BJ (cell line): Measurements from ENCODE around the gene CLEC16A. TPM values are rescaled to one million over a fixed set of nuclear protein-coding genes. Genes with fewer than 3 reads are reported as not detected.

Experiments
- CTCF ChIA-PET: fragments of 350-600 bp; formaldehyde crosslinking; extraction: SDS; loops from one replicate; lab custom pipeline; 2021; ENCODE audit warnings: antibody characterized with exemption, inconsistent platforms; lab: Yijun Ruan, JAX
- POLR2A ChIA-PET: fragments of 300-600 bp; sonication (Branson Sonifier 250); formaldehyde crosslinking; extraction: SDS; loops from one replicate; lab custom pipeline; 2021; ENCODE audit warnings: antibody characterized with exemption; lab: Charles Lee
- DNase-seq: peaks from one replicate; pipeline ENCODE4 v3.0.0-alpha.2; 2011; ENCODE audit warnings: low read depth
- H3K27me3 ChIP-seq: 2 replicates; pipeline ENCODE4 v1.6.0; 2011; ENCODE audit warnings: low read length; ENCODE audit not compliant: control insufficient read depth, insufficient read depth
- H3K36me3 ChIP-seq: 2 replicates; pipeline ENCODE4 v1.5.1; 2011; ENCODE audit warnings: low read length; ENCODE audit not compliant: control insufficient read depth, insufficient read depth
- H3K4me3 ChIP-seq: 2 replicates; pipeline ENCODE4 v1.5.1; 2011; ENCODE audit warnings: low read depth, mild to moderate bottlenecking, control low read depth, low read length
- polyA plus RNA-seq: library from polyadenylated mRNA; depleted of rRNA; stranded (reverse); fragments of >200 nt; gene quantifications from 2 replicates; pipeline ENCODE4 v1.2.3, GENCODE V29; 2011
- TF ChIP-seq, protein P1 (sequence below): IDR thresholded peaks from 2 replicates; pipeline ENCODE4 v1.5.1; 2011; ENCODE audit warnings: low read depth, mild to moderate bottlenecking, control low read depth, inconsistent platforms, low read length, moderate library complexity; ENCODE audit not compliant: insufficient read depth

Gene CLEC16A
- polyA plus RNA-seq, 1 experiment: 8.7 TPM

DNA sequence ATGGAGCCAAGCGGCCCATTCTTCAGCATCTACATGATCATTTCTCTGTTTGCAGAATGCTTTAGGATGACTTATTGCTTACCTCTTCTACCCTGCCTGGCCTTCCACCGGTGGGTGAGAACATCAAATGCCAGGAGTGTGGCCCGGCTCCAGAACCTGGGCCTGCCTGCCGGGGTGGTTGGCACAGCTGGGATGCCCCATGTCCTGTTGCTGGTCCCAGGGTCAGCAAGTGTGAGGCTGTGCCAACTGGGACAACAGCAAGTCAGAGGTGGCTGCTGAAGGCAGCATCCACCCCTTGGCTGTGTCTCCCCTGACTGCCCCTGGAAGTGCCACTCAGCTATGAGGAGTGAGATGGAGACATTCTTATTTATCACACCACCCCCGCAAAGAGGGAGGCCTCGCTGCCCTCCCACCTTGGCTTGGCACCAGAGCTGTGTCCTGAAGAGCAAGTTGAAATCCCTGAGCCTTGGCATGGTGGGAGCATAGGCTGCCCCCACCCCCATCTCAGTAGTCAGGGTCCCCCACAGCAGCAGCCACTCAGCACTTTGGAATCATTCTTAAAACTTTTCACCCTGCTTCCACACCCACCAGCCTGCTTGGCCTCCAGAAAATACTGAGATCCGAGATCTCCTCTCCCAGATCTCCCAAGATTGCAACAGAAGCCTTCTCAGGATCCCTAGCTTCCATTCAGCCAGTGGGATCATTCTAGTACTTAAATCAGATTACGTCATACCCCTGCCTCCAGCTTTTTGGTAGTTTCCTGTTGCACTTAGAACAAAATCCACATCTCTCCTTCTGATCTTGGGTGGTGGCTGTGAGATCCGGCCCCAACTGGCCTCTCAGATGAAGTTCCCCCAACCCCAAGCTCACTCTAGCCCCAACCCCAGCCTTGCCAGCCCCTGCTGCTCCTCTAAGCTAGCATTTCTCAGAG lies 184.1 kb downstream of the CLEC16A start:
- H3K36me3 ChIP-seq: peaks cover 7% of the 10 kb centered on the region; the same call in 1 of the 2 replicates
- no peaks in the 10 kb centered on the region for H3K27me3 ChIP-seq
- TF ChIP-seq, protein P1, sequence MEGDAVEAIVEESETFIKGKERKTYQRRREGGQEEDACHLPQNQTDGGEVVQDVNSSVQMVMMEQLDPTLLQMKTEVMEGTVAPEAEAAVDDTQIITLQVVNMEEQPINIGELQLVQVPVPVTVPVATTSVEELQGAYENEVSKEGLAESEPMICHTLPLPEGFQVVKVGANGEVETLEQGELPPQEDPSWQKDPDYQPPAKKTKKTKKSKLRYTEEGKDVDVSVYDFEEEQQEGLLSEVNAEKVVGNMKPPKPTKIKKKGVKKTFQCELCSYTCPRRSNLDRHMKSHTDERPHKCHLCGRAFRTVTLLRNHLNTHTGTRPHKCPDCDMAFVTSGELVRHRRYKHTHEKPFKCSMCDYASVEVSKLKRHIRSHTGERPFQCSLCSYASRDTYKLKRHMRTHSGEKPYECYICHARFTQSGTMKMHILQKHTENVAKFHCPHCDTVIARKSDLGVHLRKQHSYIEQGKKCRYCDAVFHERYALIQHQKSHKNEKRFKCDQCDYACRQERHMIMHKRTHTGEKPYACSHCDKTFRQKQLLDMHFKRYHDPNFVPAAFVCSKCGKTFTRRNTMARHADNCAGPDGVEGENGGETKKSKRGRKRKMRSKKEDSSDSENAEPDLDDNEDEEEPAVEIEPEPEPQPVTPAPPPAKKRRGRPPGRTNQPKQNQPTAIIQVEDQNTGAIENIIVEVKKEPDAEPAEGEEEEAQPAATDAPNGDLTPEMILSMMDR: no peak
- ChIA-PET CTCF (interaction anchor here (0.9 to 1.7 kb wide), 3 partner anchors 10 to 165 kb away, joined by 3 to 4 read pairs (median 4); no protein-coding TSS in a partner anchor), POLR2A (no interaction called here)
- peak; percentile 21 for DNase-seq
- no peak overlapping the region for H3K4me3 ChIP-seq

DNA sequence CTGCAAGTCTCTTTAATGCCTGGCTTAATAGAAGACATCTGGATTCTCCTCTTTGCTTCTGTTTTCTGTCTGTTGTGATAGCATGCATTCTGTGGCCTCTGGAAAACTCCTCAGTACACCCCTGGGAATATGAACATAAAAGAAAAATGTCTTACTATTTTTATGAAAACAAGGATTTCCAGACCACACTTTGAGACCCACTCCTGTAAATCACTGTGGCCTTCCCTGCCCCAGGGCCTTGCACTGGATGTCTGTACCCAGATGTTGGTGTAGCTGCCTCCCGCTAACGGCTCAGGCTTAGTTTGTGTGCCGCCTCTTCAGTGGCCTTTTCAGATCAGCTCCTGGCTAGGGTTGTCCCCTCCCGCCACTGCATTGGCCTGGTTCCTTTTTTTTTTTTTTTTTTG lies 185.0 kb downstream of the CLEC16A start:
- H3K27me3 ChIP-seq: no peaks in the 10 kb centered on the region
- ChIA-PET CTCF (interaction anchor here (1.3 to 1.7 kb wide), 2 partner anchors 9 to 25 kb away, joined by 4 read pairs; no protein-coding TSS in a partner anchor), POLR2A (interaction anchor here (0.7 kb wide), 1 partner anchor 25 kb away, joined by 9 read pairs; no protein-coding TSS in a partner anchor)
- H3K36me3 ChIP-seq: peaks cover 4% of the 10 kb centered on the region; the same call in 1 of the 2 replicates
- TF ChIP-seq, protein P1: no peak
- DNase-seq: peak; percentile 31
- H3K4me3 ChIP-seq: no peak overlapping the region

DNA sequence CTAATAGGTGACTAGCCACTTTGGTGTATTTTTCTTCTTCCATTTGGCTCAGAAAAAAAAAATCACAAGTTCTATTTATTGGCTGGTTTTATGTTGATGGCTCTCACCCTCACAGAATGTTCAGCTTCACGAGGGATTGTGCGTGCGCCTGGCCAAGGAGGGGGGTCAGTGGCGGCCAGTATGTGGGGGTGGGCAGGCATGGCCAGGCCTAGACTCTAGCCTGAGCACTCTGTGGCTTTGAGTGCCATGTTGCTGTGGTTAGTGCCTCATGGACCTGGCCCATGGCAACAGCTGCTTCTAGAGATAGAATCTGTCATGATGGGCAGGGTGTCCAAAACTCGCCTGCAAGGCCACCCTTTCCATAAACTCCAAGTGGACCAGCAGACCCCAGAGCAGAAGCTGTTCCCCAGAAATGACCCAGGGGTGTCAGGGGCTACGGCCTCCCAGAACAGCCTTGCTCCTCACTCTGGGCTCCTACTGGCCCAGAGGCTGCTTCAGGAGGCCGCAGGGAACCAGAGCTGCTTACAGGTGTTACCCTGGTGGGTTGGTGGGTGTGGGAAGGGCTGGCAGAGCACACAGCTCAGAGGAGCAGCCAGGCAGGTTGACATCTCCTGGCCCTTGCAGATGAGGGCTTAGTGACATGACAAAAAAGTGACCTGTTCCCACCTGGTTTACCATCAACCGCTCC lies 186.8 kb downstream of the CLEC16A start:
- H3K4me3 ChIP-seq: no peak overlapping the region
- no peaks in the 10 kb centered on the region for H3K27me3 ChIP-seq
- POLR2A ChIA-PET: no interaction called here
- no peaks in the 10 kb centered on the region; the same call in none of the 2 replicates for H3K36me3 ChIP-seq
- DNase-seq: no peak
- TF ChIP-seq, protein P1: no peak
- CTCF ChIA-PET: interaction anchor here (0.6 to 1.3 kb wide), 3 partner anchors 26 to 160 kb away, joined by 3 to 5 read pairs (median 5); no protein-coding TSS in a partner anchor

DNA sequence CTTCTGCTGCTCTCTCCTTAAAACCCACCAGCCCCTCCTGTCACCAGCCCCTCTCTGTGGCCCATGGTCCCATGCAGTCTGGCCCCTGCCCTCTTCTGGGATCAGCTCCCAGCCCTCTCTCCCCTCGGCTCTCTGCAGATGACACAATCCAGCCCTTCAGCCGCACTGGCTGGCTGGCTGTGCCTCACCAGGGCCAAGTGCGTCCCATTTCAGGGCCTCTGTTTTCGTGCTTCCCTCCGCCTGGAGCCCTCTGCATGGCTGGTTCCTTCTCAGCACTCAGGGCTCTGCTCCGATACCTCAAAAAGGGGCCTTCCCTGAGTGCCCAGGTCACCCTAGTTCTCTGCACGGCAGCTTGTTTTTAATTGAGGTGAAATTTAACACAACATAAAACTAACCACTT lies 187.3 kb downstream of the CLEC16A start:
- CTCF ChIA-PET: interaction anchor here (1.3 kb wide), 1 partner anchor 27 kb away, joined by 5 read pairs; no protein-coding TSS in a partner anchor
- POLR2A ChIA-PET: no interaction called here

More for the DNA sequence above, 187.3 kb downstream of the CLEC16A start:
- H3K4me3 ChIP-seq: no peak overlapping the region
- H3K36me3 ChIP-seq: no peaks in the 10 kb centered on the region; the same call in 1 of the 2 replicates
- TF ChIP-seq, protein P1: no peak
- DNase-seq: no peak
- H3K27me3 ChIP-seq: no peaks in the 10 kb centered on the region
